Measurements from ENCODE around the gene UTP18.

- no peak for TF ChIP-seq CTCF (IDR thresholded peaks at IDR 0.05)
- no peak for TF ChIP-seq EZH2 (IDR thresholded peaks at IDR 0.05; ENCODE audit: borderline replicate concordance, insufficient read depth, low read depth, low read length, poor library complexity, severe bottlenecking)
These were observed 4.7 kb upstream of the UTP18 start for GRCh38 chr17:51255673-51256072.
